ENCODE measurements around the gene SERHL2. TPM values are rescaled to one million over a fixed set of nuclear protein-coding genes. Genes with fewer than 3 reads are reported as not detected.
"Not testable (repeated sequence)": the region's sequence is repeated elsewhere in the genome, so short reads cannot be mapped to it uniquely, and the experiment has no call there.

The SERHL2 gene
- total RNA-seq, 1 experiment from 2014 or later = 1.0 TPM

GRCh38 chr22:42562684-42563083 lies 8.9 kb downstream of the SERHL2 start:
- Histone ChIP-seq H3K23me2 (ENCODE audit: insufficient read length, low read depth, low read length, poor library complexity, severe bottlenecking) (no peaks in the 10 kb centered on the region), H3K9me3 (ENCODE audit: control insufficient read depth, low read depth, low read length) (no peaks in the 10 kb centered on the region), H3K14ac (ENCODE audit: insufficient read depth, low read length) (no peak overlapping the region), H3K56ac (ENCODE audit: insufficient read length, low read depth, low read length) (no peak overlapping the region), H4K91ac (ENCODE audit: insufficient read length, low read depth, low read length) (no peak overlapping the region), H2BK120ac (ENCODE audit: low read depth, low read length, poor library complexity, severe bottlenecking) (no peak overlapping the region), H2BK15ac (ENCODE audit: low read depth, low read length) (no peak overlapping the region), H2BK12ac (ENCODE audit: insufficient read length, low read depth, low read length) (no peak overlapping the region), H4K20me1 (ENCODE audit: control insufficient read depth, insufficient read depth, insufficient read length) (no peaks in the 10 kb centered on the region), H2AFZ (ENCODE audit: low read length) (no peak overlapping the region), H3K79me2 (ENCODE audit: insufficient read depth, low read length) (no peaks in the 10 kb centered on the region), H4K5ac (ENCODE audit: insufficient read length, low read depth, low read length) (no peak overlapping the region), H3K4me2 (ENCODE audit: insufficient read depth, insufficient read length, low read length) (no peak overlapping the region), H3K79me1 (ENCODE audit: insufficient read depth, low read depth, low read length, poor library complexity, severe bottlenecking) (no peaks in the 10 kb centered on the region), H2AK5ac (ENCODE audit: insufficient read length, low read length) (no peak overlapping the region), H3K4me1 (ENCODE audit: insufficient read depth, low read length) (peaks cover 4% of the 10 kb centered on the region; the same call in 1 of the 2 replicates), H3K27me3 (ENCODE audit: insufficient read depth, low read length) (no peaks in the 10 kb centered on the region), H2BK20ac (ENCODE audit: low read depth, low read length, poor library complexity, severe bottlenecking) (no peak overlapping the region), H3K9ac (ENCODE audit: extremely low read depth, insufficient read length, low read length) (no peak overlapping the region), H3K27ac (ENCODE audit: insufficient read length, low read depth, low read length) (no peak overlapping the region), H3T11ph (ENCODE audit: low read length) (no peak overlapping the region), H2BK5ac (ENCODE audit: insufficient read length, low read length) (no peak overlapping the region), H4K8ac (replicated peaks; ENCODE audit: insufficient read length, low read depth, low read length) (no peak overlapping the region), H3K18ac (ENCODE audit: insufficient read length, low read depth, low read length) (no peak overlapping the region), H3K4ac (ENCODE audit: low read depth, low read length) (no peak overlapping the region), H3K23ac (ENCODE audit: insufficient read length, low read depth, low read length) (no peak overlapping the region)
- no peak for DNase-seq
- TF ChIP-seq, protein P1, sequence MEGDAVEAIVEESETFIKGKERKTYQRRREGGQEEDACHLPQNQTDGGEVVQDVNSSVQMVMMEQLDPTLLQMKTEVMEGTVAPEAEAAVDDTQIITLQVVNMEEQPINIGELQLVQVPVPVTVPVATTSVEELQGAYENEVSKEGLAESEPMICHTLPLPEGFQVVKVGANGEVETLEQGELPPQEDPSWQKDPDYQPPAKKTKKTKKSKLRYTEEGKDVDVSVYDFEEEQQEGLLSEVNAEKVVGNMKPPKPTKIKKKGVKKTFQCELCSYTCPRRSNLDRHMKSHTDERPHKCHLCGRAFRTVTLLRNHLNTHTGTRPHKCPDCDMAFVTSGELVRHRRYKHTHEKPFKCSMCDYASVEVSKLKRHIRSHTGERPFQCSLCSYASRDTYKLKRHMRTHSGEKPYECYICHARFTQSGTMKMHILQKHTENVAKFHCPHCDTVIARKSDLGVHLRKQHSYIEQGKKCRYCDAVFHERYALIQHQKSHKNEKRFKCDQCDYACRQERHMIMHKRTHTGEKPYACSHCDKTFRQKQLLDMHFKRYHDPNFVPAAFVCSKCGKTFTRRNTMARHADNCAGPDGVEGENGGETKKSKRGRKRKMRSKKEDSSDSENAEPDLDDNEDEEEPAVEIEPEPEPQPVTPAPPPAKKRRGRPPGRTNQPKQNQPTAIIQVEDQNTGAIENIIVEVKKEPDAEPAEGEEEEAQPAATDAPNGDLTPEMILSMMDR (conservative IDR thresholded peaks at IDR 0.05) = no peak
- peaks cover 9 to 21% of the 10 kb centered on the region in 2 experiments for H3K4me1 Mint-ChIP-seq
- H3K27ac Mint-ChIP-seq = peak overlapping the region in 2 of 3 experiments; percentile 31 to 83; a peak in 1 of 7 replicates
- H3K27me3 Mint-ChIP-seq (ENCODE audit: low read depth) = peaks cover 35% of the 10 kb centered on the region
- peaks cover 0 to 9% (median 3%) of the 10 kb centered on the region in 3 experiments; a peak in 5 of 7 replicates for H3K36me3 Mint-ChIP-seq (ENCODE audit: insufficient read depth in 1 of 3, low read depth in 3 of 3)
- H3K4me3 Mint-ChIP-seq = no peak overlapping the region
- H3K9me3 Mint-ChIP-seq = peaks cover 0 to 3% of the 10 kb centered on the region in 2 experiments; a peak in 1 of 5 replicates
- WGBS (ENCODE audit: extremely low coverage, insufficient read length, low lambda C conversion rate) = no CpG with 5 or more reads among the region's 2 CpGs

DNA sequence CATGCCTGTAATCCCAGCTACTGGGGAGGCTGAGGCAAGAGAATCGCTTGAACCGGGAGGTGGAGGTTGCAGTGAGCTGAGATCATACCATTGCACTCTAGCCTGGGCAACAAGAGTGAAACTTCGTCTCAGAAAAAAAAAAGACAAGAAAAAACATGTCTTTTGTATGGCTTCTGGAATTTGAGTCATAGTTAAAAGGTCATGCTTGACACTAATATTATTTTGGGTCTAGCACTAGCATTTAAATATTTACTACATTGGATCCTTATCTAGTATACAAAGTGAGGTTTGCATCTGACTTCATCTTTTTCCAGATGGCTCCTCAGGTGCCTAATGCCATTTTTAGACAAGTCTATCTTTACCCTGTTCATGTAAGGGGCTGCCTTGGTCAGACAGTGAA lies 10.2 kb downstream of the SERHL2 start:
- H3K27ac Mint-ChIP-seq; H4K20me1 ChIP-seq (ENCODE audit: control insufficient read depth, insufficient read depth, insufficient read length); H3K36me3 Mint-ChIP-seq (ENCODE audit: insufficient read depth in 1 of 3, low read depth in 3 of 3); H2BK15ac ChIP-seq (ENCODE audit: low read depth, low read length); H3K56ac ChIP-seq (ENCODE audit: insufficient read length, low read depth, low read length); H3K14ac ChIP-seq (ENCODE audit: insufficient read depth, low read length); H3T11ph ChIP-seq (ENCODE audit: low read length); H3K27ac ChIP-seq (ENCODE audit: insufficient read length, low read depth, low read length); H2BK5ac ChIP-seq (ENCODE audit: insufficient read length, low read length); H3K9me3 ChIP-seq (ENCODE audit: control insufficient read depth, low read depth, low read length); H2AFZ ChIP-seq (ENCODE audit: low read length); H3K4ac ChIP-seq (ENCODE audit: low read depth, low read length); H2BK20ac ChIP-seq (ENCODE audit: low read depth, low read length, poor library complexity, severe bottlenecking); H3K27me3 ChIP-seq (ENCODE audit: insufficient read depth, low read length); H2AK5ac ChIP-seq (ENCODE audit: insufficient read length, low read length); H3K9ac ChIP-seq (ENCODE audit: extremely low read depth, insufficient read length, low read length); H4K91ac ChIP-seq (ENCODE audit: insufficient read length, low read depth, low read length); H3K79me1 ChIP-seq (ENCODE audit: insufficient read depth, low read depth, low read length, poor library complexity, severe bottlenecking); H3K23me2 ChIP-seq (ENCODE audit: insufficient read length, low read depth, low read length, poor library complexity, severe bottlenecking); H2BK120ac ChIP-seq (ENCODE audit: low read depth, low read length, poor library complexity, severe bottlenecking); H3K18ac ChIP-seq (ENCODE audit: insufficient read length, low read depth, low read length); H3K23ac ChIP-seq (ENCODE audit: insufficient read length, low read depth, low read length); DNase-seq; H4K5ac ChIP-seq (ENCODE audit: insufficient read length, low read depth, low read length); H3K4me2 ChIP-seq (ENCODE audit: insufficient read depth, insufficient read length, low read length); H3K4me1 ChIP-seq (ENCODE audit: insufficient read depth, low read length); H3K4me3 Mint-ChIP-seq; H3K9me3 Mint-ChIP-seq; H2BK12ac ChIP-seq (ENCODE audit: insufficient read length, low read depth, low read length); H4K8ac ChIP-seq (replicated peaks; ENCODE audit: insufficient read length, low read depth, low read length); H3K79me2 ChIP-seq (ENCODE audit: insufficient read depth, low read length): not testable (repeated sequence)
- no CpG with 5 or more reads among the region's 3 CpGs for WGBS (ENCODE audit: extremely low coverage, insufficient read length, low lambda C conversion rate)
- Mint-ChIP-seq H3K4me1 (peaks cover 9 to 21% of the 10 kb centered on the region in 2 experiments), H3K27me3 (ENCODE audit: low read depth) (peaks cover 35% of the 10 kb centered on the region)
